AG04450 (cell line): ENCODE data around the gene MARK2. TPM values are rescaled to one million over a fixed set of nuclear protein-coding genes. Genes with fewer than 3 reads are reported as not detected.

Experiments
- CTCF ChIA-PET: fragments of 300-600, 350-600 bp; formaldehyde crosslinking; extraction: SDS; loops from one replicate; lab custom pipeline; 2022; ENCODE audit warnings: antibody characterized with exemption, inconsistent platforms; lab: Charles Lee
- POLR2A ChIA-PET: fragments of 350-600 bp; formaldehyde crosslinking; extraction: SDS; loops from one replicate; lab custom pipeline; 2021; ENCODE audit warnings: antibody characterized with exemption, inconsistent platforms; lab: Yijun Ruan, JAX
- DNase-seq: peaks from one replicate; pipeline ENCODE4 v3.0.0-alpha.2; 2011; ENCODE audit warnings: low read depth, low spot score
- H3K27ac ChIP-seq: one replicate; pipeline ENCODE4 v1.5.1; 2012; ENCODE audit warnings: low read depth, low read length, control low read depth
- H3K27me3 ChIP-seq: one replicate; pipeline ENCODE4 v1.6.0; 2012; ENCODE audit warnings: low read length; ENCODE audit not compliant: control insufficient read depth, insufficient read depth
- H3K4me3 ChIP-seq: 2 replicates; pipeline ENCODE4 v1.5.1; 2011; ENCODE audit warnings: mild to moderate bottlenecking, low read depth, low read length, control low read depth
- H3K9me3 ChIP-seq: 2 replicates; pipeline ENCODE4 v1.5.1; 2012; ENCODE audit warnings: low read length; ENCODE audit not compliant: control insufficient read depth, insufficient read depth
- polyA plus RNA-seq: library from polyadenylated mRNA; depleted of rRNA; stranded (reverse); fragments of >200 nt; gene quantifications from 2 replicates; pipeline ENCODE4 v1.2.3, GENCODE V29; 2011
- TF ChIP-seq, protein P1 (sequence below): IDR thresholded peaks from 2 replicates; pipeline ENCODE4 v1.5.1; 2011; ENCODE audit warnings: low read depth, low read length, control low read depth, inconsistent platforms

MARK2 gene
- polyA plus RNA-seq, 1 experiment, result 16.5 TPM

DNA sequence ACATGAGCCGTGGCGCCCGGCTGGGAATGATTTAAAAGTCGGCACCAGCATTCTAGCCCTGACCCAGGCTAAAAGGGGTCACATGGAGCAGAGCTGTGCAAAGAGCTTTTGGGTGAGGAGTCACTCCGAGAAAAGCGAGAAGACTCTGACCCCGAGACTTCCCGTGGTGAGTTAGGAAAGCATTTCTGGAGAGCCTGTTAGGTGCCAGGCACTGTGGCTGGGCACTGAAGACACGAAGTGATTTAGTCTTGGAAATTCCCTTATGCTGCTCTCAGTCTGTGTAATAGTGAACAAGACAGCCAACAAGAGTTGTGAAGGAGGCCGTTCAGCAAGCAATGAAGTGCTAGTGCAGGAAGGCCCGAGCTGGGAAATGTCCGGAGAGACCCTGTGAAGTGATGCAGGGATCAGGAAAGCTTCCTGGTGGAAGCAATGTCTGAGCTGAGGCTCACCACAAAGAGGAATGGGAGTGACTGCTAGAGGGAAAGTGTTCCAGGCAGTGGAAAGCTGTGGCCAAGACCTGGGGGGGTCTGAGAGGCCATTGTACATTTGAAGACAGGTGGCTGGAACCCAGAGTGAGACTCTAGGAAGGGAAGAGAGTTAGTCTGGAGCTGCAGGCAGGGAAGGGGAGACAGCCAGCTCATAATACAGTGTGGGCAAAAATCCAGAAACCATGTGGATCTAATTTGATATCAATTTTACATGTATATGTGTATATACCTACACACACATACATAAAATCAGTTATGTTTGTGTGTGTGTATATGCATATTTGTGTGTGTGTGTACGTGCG is 31.6 kb downstream of the MARK2 start:
- CTCF ChIA-PET, result interaction anchor here (0.5 kb wide), 1 partner anchor 307 kb away, joined by 4 read pairs; no protein-coding TSS in a partner anchor
- TF ChIP-seq, protein P1, sequence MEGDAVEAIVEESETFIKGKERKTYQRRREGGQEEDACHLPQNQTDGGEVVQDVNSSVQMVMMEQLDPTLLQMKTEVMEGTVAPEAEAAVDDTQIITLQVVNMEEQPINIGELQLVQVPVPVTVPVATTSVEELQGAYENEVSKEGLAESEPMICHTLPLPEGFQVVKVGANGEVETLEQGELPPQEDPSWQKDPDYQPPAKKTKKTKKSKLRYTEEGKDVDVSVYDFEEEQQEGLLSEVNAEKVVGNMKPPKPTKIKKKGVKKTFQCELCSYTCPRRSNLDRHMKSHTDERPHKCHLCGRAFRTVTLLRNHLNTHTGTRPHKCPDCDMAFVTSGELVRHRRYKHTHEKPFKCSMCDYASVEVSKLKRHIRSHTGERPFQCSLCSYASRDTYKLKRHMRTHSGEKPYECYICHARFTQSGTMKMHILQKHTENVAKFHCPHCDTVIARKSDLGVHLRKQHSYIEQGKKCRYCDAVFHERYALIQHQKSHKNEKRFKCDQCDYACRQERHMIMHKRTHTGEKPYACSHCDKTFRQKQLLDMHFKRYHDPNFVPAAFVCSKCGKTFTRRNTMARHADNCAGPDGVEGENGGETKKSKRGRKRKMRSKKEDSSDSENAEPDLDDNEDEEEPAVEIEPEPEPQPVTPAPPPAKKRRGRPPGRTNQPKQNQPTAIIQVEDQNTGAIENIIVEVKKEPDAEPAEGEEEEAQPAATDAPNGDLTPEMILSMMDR, result no peak
- H3K4me3 ChIP-seq, result no peak overlapping the region
- no peak for DNase-seq
- H3K9me3 ChIP-seq, result no peaks in the 10 kb centered on the region
- H3K27me3 ChIP-seq, result no peaks in the 10 kb centered on the region
- POLR2A ChIA-PET, result interaction anchor here (0.9 kb wide), 1 partner anchor 25 kb away, joined by 3 read pairs; no protein-coding TSS in a partner anchor
- H3K27ac ChIP-seq, result no peak overlapping the region

DNA sequence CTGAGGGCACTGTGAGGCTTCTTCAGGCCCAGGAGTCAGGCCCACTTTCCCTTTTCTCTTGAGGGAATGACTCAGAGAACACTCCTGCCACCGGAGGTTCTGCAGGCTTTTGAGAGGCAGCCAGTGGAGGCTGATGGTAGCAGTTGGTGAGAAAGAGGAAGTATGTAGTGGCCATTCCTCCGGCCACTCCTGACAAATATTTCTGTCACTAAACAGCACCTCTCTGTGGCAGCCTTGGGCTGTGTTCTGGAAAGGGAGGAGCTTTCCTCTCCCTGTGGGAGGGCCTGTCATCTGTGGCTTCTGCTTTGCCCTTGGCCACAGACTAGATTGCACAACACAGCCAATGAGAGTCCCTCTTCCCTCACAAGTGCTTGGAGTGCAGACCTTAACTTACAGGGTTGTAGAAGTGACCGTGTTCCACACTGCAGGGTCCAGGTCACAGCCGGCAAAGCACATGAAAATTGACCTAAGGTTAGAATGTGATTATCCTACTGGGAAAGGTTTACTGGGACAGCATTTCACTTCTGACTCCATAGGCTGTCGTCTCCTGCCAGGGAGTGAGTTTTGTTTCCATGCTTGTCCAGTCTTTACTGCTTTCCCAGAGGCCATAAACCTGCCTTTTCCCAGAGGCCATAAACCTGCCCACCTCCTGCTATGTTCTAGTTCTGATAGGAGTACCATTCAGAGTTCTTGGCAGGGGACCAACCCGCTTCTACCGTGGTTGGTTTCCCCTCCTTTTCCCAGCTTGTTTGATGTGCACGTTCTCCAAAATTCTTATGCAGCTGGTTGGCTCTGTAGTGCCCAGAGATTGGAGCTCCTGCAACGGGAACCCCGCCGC is 33.3 kb downstream of the MARK2 start:
- CTCF ChIA-PET, result interaction anchor here (1.1 to 2.3 kb wide), 4 partner anchors 10 to 134 kb away, joined by 3 to 8 read pairs (median 4); no protein-coding TSS in a partner anchor

DNA sequence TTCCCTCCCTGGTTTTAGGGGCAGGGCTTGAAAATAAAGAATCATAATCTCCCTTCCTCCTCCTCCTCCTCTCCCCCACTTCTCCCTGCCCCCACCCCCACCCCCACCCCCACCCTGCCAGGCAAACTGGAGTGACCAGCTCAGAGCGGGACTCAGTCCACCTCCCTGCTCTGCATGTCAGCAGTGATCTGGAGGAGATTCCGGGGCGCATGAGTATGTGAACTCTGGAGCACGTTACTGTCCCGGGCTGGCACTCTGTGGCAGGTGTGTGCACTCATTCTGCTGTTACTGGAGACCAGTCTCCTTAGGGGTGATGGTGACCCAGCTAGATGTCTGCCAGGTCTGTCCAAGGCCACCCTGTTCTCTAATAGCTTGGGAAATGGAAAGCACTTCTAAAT is 33.9 kb downstream of the MARK2 start:
- TF ChIP-seq, protein P1, result no peak
- Histone ChIP-seq H3K27me3 (no peaks in the 10 kb centered on the region), H3K4me3 (no peak overlapping the region), H3K9me3 (no peaks in the 10 kb centered on the region), H3K27ac (no peak overlapping the region)
- ChIA-PET CTCF (interaction anchor here (1.1 to 2.3 kb wide), 4 partner anchors 10 to 135 kb away, joined by 3 to 8 read pairs (median 4); no protein-coding TSS in a partner anchor), POLR2A (no interaction called here)
- DNase-seq, result no peak

More for the DNA sequence above, 33.3 kb downstream of the MARK2 start:
- TF ChIP-seq, protein P1, result no peak
- POLR2A ChIA-PET, result no interaction called here
- Histone ChIP-seq H3K27me3 (no peaks in the 10 kb centered on the region), H3K27ac (peak overlapping the region; percentile 3), H3K9me3 (no peaks in the 10 kb centered on the region), H3K4me3 (no peak overlapping the region)
- DNase-seq, result peak; percentile 48

DNA sequence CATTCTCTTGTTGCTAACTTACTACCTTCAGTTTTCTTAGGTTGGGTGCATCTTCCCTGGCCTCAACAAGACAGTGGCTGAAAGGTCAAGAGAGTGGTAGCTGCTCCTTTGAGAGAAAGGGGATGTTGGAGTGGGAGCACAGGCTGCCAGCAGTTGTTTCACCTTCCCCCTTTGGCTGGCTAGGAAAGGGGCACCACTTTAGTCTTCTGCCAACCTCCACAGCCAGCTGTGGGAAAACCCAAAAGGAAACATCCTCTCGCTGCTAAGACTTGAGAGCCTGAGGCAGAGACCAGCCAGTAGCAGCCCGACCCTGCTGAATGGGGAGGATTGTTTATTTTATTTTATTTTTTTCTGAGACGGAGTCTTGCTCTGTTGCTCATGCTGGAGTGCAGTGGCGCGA is 34.4 kb downstream of the MARK2 start:
- Histone ChIP-seq H3K9me3 (no peaks in the 10 kb centered on the region), H3K27me3 (no peaks in the 10 kb centered on the region), H3K27ac (no peak overlapping the region), H3K4me3 (no peak overlapping the region)
- TF ChIP-seq, protein P1, result no peak
- DNase-seq, result no peak
- CTCF ChIA-PET, result interaction anchor here (1.1 to 2.3 kb wide), 3 partner anchors 11 to 135 kb away, joined by 4 to 8 read pairs (median 4); no protein-coding TSS in a partner anchor
- POLR2A ChIA-PET, result no interaction called here
